IPS-NIHi7 (cell line): Measurements from ENCODE around the gene KDM4F.
"Not testable (repeated sequence)": the region's sequence is repeated elsewhere in the genome, so short reads cannot be mapped to it uniquely, and the experiment has no call there.

Experiments used
- DNase-seq: peaks from one replicate; pipeline ENCODE4 v3.0.0; 2012; ENCODE audit warnings: mixed read lengths; ENCODE audit errors: extremely low spot score

Gene KDM4F

GRCh38 chr11:95049122-95049521, at the start of gene KDM4F:
Gene KDM4F (plus strand): TSS chr11:95049422.
- not testable (repeated sequence) for DNase-seq

DNA sequence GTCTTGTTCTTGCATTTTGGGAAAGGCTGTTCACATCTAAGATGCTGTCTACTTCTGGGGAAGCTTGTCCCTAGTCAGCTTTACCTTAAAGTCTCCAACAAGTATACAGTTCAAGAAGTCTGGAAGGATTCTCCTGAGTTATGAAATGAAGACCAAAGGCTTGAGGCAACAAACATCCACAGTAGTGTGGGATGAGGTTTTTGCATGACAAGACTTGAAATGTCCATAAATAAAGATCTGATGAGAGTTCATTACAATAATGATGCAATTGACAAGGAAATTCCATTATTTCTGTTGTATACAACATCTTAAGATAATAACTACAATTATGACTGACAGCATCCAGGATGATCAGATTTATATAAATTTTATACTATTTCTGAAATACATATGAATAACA, 45.5 kb upstream of the KDM4F start:
- no peak for DNase-seq

GRCh38 chr11:95005642-95006041, 43.6 kb upstream of the KDM4F start:
- DNase-seq = no peak

DNA sequence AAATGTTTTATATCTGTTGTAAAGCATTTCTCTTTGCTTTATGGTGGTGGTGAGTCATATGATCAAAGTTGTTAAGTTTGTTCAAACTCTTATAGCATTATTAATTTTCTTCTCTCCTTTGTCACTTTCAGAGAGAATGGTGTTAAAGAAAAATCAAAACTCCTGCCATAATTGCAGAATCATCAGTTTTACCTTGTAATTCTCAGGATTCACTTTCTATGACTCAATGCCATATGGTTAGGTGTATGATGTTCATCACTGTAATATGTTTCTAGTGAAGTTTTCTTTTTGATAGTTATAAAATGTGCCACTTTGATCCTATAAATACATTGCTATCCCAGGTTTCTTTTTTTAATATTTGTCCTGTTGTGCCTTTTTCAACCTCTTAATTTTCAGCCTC, 37.8 kb upstream of the KDM4F start:
- no peak for DNase-seq

DNA sequence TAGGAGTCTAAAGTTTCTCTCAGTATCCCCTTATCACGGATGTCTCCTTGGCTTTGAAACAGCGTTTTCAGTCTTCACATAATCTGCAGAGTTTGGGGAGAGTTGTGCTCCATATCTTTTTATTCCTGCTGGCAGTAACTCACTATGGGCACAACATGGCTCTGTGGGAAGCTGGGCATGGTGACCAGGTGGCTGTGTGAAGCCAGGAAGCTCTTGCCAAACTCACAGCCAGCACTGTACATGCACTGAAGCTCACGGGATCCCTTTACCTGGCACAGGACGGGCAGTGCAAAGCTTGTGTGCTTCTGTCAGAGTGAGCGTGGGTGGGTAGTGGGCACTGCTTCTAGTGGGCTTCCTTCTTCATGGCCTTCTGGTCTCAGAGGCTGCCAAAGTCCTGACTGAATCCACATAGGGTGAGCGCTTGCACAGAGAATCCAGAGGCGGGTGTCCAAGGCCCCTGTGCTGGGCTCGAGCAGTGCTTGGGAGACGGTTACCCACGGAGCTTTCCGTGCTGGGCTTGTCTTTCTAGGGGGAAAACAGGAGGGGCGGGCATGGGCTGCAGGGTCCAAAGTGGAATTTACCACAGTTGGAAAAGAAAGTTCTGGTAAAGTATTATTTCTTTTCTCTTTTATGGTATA, 34.9 kb upstream of the KDM4F start:
- no peak for DNase-seq

DNA sequence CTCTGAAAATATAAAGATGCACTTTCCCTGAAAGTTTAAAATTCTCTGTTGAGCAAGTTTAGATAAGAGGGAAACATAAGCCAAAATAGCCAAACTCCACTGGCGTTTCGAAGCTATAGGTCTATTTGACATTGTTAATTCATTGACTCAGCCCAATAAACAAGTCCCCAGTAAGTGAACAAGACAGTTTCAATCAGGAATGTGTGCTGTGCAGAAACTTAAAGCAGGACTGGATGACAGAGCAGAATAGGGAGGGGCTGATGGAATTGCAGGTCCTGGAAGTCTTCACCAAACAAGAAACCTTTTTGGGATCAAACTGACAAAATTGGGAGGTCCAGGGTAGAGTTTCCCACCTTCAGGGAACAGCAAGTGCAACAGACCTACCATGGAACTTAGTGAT, 33.1 kb upstream of the KDM4F start:
- DNase-seq = no peak

GRCh38 chr11:95021468-95021867, 27.8 kb upstream of the KDM4F start:
- DNase-seq = not testable (repeated sequence)

DNA sequence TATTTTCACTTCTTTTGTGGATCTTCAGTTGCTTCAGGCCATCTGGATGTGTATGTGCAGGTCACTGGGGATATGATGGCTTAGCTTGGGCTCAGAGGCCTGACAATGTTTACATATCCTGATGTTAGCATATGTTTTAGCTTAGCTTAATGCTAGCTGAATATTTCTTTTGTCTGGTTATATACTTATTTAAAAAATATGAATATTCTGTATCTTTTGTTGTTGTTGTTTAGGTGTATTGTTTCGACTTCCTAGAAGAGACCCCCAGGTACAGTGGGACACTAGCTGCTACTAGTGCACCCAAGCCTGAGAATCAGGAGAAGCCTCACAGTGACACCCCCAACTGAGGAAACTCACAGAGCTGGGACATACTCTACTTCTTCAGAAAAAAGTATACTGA, 24.3 kb upstream of the KDM4F start, which contains the start of gene KDM4E:
Gene KDM4E, plus strand, starts transcription at position 301 of the 400 bp plus-strand sequence. CDS start 300 bp downstream, outside the sequence.
- DNase-seq = no peak

DNA sequence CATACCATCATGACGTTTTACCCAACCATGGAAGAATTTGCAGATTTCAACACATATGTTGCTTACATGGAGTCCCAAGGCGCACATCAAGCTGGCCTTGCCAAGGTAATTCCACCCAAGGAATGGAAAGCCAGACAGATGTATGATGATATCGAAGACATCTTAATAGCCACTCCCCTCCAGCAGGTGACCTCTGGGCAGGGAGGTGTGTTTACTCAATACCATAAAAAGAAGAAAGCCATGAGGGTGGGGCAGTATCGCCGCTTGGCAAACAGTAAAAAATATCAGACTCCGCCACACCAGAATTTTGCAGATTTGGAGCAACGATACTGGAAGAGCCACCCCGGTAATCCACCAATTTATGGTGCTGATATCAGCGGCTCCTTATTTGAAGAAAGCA, 23.6 kb upstream of the KDM4F start:
- DNase-seq = not testable (repeated sequence)

- DNase-seq = no peak
These were observed 20.9 kb upstream of the KDM4F start for GRCh38 chr11:95028357-95028756.

- DNase-seq = no peak
These were observed 16.2 kb upstream of the KDM4F start for GRCh38 chr11:95033051-95033450.

DNA sequence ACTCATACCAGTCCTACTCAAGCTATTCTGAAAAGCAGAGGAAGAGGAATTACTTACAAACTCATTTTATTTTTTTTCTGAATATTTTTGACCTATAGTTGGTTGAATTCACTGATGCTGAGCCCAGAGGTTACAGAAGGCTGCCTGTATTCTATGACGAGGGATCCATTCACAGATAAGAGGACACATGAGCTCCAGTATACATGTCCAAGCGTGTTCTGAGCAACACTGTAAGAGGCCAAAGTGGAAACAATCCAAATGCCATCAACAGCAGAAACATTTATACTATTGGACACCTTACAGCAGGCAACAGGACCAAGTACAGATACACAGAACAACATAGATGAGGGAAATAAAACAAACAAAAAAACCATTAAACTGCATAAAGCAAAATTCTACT, 13.9 kb upstream of the KDM4F start:
- DNase-seq = no peak

GRCh38 chr11:95037356-95038035, 11.7 kb upstream of the KDM4F start:
- DNase-seq = not testable (repeated sequence)

DNA sequence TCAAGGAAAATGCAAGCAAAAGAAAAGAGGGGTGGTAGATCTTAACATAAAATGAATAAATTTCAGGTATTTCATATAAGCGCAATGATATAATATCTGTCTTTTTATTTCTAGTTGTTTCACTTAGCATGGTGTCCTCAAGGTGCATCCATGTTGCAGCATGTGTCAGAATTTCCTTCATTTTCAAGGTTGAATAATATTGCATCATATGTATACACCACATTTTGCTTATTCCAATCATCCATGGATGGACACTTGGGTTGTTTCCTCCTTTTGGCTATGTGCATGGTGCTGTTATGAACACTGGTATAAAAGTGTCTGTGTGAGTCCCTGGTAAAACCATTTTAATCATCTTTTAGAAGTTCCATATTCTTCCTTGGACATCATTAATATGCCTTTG, 7.0 kb upstream of the KDM4F start:
- DNase-seq = no peak

DNA sequence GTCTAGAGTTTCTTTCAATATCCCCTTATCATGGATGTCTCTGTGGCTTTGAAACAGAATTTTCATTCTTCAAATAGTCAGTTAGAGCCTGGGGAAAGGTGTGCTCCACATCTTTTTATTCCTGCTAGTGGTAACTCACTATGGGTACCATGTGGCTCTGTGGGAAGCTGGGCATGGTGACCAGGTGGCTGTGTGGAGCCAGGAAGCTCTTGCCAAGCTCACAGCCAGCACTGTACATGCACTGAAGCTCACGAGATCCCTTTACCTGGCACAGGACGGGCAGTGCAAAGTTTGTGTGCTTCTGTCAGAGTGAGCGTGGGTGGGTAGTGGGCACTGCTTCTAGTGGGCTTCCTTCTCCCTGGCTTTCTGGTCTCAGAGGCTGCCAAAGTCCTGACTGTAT, 6.3 kb upstream of the KDM4F start:
- no peak for DNase-seq

DNA sequence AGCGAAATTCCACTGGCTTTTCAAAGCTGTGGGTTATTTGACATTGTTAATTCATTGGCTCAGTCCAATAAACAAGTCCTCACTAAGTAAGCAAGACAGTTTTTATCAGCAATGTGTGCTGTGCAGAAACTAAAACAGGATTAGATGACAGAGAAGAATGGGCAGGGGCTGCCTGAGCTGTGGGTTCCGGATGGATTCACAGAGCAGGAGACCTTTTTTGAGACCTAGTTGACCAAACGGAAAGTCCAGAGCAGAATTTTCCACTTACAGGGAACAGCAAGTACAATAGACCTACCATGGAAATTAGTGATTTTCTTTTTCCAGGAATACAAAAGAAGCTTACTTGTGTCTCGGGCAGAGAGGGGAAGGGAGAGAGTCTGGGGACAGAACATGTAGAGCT, 5.2 kb upstream of the KDM4F start:
- DNase-seq = no peak

GRCh38 chr11:95045812-95046211, 3.4 kb upstream of the KDM4F start:
- no peak for DNase-seq

DNA sequence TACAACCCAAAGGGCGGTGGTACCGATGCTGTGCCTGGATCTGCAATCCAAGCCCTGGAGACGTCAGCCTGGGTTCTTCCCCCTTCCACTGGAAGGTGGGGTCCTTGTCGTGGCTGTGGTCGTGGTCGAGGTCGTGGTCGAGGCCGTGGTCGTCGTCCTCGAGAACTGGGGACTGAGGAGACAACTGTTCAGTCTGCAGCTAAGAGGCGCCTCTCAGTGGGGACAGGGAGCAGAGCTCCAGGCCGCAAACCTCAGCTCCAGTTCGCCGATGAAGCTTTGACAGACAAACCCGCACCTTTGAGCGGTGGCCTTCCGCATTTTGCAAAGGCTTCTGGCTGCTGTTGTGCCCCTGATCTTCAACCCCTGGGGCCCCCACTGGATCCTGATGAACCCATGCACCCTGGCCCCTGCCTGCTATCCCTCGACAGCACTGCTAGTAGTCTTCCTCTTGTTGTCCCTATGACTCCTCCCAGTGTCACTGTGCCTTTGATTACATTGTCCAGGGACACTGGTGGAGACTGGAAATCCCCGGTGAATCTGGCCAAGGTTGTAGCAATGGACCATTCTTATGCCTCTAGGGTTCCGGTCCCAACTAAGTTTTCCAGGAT, 1.5 kb downstream of the KDM4F start:
- no peak for DNase-seq

- DNase-seq = no peak
These were observed 5.1 kb downstream of the KDM4F start for GRCh38 chr11:95054356-95054755.

- no peak for DNase-seq
These were observed 6.2 kb downstream of the KDM4F start for GRCh38 chr11:95055283-95055897.

DNA sequence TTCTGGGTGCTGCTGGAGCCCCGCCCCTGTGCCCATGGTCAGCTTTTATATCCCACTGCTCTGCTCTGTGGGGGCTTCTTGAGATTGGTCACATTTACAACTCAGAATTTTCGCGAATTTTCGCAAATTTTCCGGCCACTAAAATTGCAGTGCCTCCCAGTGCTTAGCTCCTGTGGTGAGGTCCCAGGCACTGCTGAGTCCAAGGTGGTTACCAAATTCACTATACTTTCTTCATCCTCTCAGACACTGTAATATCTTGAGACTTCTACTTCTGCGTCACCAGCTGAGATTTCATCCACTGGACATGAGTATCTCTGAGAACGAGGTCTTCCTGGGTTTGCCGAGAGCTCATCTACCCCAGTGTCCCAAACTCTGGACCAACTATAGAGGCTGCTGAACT, 8.7 kb downstream of the KDM4F start:
- DNase-seq = no peak

DNA sequence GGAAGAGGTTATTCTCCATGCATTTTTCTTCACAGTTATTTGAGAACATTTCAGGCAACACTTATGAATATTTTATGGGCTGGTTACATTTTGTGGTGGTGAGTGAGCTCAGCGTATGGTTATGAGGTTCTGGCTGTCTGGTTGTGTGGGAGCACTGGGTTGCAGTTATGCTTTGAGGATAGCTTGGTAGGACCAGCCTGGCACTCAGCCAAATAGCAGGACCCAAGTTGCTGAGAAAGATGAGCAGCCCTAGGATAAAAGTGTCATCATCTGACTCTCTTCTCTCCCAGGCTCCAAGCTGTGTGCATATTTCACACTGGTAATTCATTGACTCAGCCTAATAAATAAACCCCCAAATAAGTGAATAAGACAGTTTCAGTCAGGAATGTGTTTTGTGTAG, 9.4 kb downstream of the KDM4F start:
- DNase-seq = no peak

GRCh38 chr11:95059046-95059445, 9.8 kb downstream of the KDM4F start:
- DNase-seq = no peak
